Panc1 (cell line): Measurements from ENCODE around the gene ITPR3. TPM values are rescaled to one million over a fixed set of nuclear protein-coding genes. Genes with fewer than 3 reads are reported as not detected.

Experiments used
- ATAC-seq: fragments of 200-7000 bp; cut with Tn5 transposase; 2 replicates; pipeline ENCODE4 v1.9.1; 2020; ENCODE audit warnings: mild to moderate bottlenecking, moderate library complexity
- BruUV-seq: library from RNA; stranded (reverse); fragments of 400-500 nt; replicated peaks from 2 replicates; lab custom pipeline; 2021; lab: Mats Ljungman, UMichigan
- CTCF ChIA-PET: fragments of 300-600 bp; sonication (Branson Sonifier 250); formaldehyde crosslinking; loops from one replicate; lab custom pipeline; 2022; ENCODE audit warnings: antibody characterized with exemption; lab: Charles Lee
- POLR2A ChIA-PET: fragments of 300-600 bp; sonication (Branson Sonifier 250); formaldehyde crosslinking; loops from one replicate; lab custom pipeline; 2022; ENCODE audit warnings: antibody characterized with exemption; lab: Charles Lee
- DNase-seq: peaks from one replicate; pipeline ENCODE4 v3.0.0-alpha.2; 2010; ENCODE audit warnings: low read depth, low spot score
- H3K27ac ChIP-seq: 2 replicates; pipeline ENCODE4 v1.5.1; 2011; ENCODE audit warnings: mild to moderate bottlenecking, low read length, inconsistent platforms
- H3K27me3 ChIP-seq: fragments of 200-500 bp; sonication (Bioruptor generic); 2 replicates; pipeline ENCODE4 v1.6.0; 2014; ENCODE audit warnings: low read length, inconsistent platforms; ENCODE audit not compliant: control insufficient read depth, insufficient read depth
- H3K36me3 ChIP-seq: fragments of 200-500 bp; sonication (Bioruptor generic); 2 replicates; pipeline ENCODE4 v1.5.1; 2014; ENCODE audit warnings: inconsistent platforms, mild to moderate bottlenecking, low read length, moderate library complexity; ENCODE audit not compliant: control insufficient read depth, insufficient read depth
- H3K4me1 ChIP-seq: 2 replicates; pipeline ENCODE4 v1.5.1; 2011; ENCODE audit warnings: inconsistent platforms, mild to moderate bottlenecking, low read length, moderate library complexity; ENCODE audit not compliant: control insufficient read depth, insufficient read depth
- H3K4me3 ChIP-seq, 2 experiments: 2 replicates each; pipeline ENCODE4 v1.5.1; 2011 to 2012; ENCODE audit warnings: low read depth in 2 of 2, low read length in 2 of 2, mild to moderate bottlenecking in 2 of 2, inconsistent platforms in 1 of 2, moderate library complexity in 1 of 2
- H3K9me3 ChIP-seq: fragments of 200-500 bp; sonication (Bioruptor generic); 2 replicates; pipeline ENCODE4 v1.5.1; 2014; ENCODE audit warnings: low read depth, mild to moderate bottlenecking, inconsistent platforms, low read length, moderate library complexity; ENCODE audit not compliant: control insufficient read depth, insufficient read depth
- POLR2AphosphoS5 ChIP-seq: IDR thresholded peaks from 2 replicates; pipeline ENCODE4 v1.6.1; 2012; ENCODE audit warnings: mild to moderate bottlenecking, low read depth, low read length, moderate library complexity
- SIN3A ChIP-seq: IDR thresholded peaks from 2 replicates; pipeline ENCODE4 v1.6.1; 2012; ENCODE audit warnings: low read depth, mild to moderate bottlenecking, low read length, moderate library complexity, borderline replicate concordance; ENCODE audit not compliant: insufficient read depth
- TCF7L2 ChIP-seq: IDR thresholded peaks from 2 replicates; pipeline ENCODE4 v1.6.1; 2011; ENCODE audit warnings: mild to moderate bottlenecking, low read depth, low read length, inconsistent platforms
- in situ Hi-C: cut with HindIII; loops from 2 replicates; pipeline ENCODE4 v1.10.0; 2016; ENCODE audit warnings: low sequenced_read_pairs, low pct_unique_long_range_greater_than_20kb
- intact Hi-C: fragments of 100-400 bp; cut with micrococcal nuclease; formaldehyde crosslinking; loops from one replicate; pipeline ENCODE4 v1.10.0; 2022; ENCODE audit not compliant: unreplicated experiment
- total RNA-seq: library from RNA; stranded (reverse); gene quantifications from one replicate; pipeline ENCODE4 v1.2.1, GENCODE V29; 2021; ENCODE audit not compliant: unreplicated experiment
- TF ChIP-seq, protein P1 (sequence below): fragments of 450-650 bp; IDR thresholded peaks from 2 replicates; pipeline ENCODE4 v1.5.1; 2017; ENCODE audit warnings: mild to moderate bottlenecking
- TF ChIP-seq, protein P2 (sequence below), 2 experiments: IDR thresholded peaks; 2 replicates each; pipeline ENCODE4 v1.6.1; 2011 to 2012; ENCODE audit warnings: low read depth in 2 of 2, control low read depth in 1 of 2, low read length in 1 of 2, mild to moderate bottlenecking in 1 of 2, moderate library complexity in 1 of 2; ENCODE audit not compliant: insufficient read depth in 1 of 2

Gene ITPR3
- total RNA-seq, 1 experiment from 2014 or later, result 65.8 TPM

GRCh38 chr6:33642897-33643296 lies 21.8 kb downstream of the ITPR3 start:
- no peaks in the 10 kb centered on the region for H3K27me3 ChIP-seq
- TF ChIP-seq, protein P1, sequence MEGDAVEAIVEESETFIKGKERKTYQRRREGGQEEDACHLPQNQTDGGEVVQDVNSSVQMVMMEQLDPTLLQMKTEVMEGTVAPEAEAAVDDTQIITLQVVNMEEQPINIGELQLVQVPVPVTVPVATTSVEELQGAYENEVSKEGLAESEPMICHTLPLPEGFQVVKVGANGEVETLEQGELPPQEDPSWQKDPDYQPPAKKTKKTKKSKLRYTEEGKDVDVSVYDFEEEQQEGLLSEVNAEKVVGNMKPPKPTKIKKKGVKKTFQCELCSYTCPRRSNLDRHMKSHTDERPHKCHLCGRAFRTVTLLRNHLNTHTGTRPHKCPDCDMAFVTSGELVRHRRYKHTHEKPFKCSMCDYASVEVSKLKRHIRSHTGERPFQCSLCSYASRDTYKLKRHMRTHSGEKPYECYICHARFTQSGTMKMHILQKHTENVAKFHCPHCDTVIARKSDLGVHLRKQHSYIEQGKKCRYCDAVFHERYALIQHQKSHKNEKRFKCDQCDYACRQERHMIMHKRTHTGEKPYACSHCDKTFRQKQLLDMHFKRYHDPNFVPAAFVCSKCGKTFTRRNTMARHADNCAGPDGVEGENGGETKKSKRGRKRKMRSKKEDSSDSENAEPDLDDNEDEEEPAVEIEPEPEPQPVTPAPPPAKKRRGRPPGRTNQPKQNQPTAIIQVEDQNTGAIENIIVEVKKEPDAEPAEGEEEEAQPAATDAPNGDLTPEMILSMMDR, result no peak
- no peak for TF ChIP-seq POLR2AphosphoS5
- no peak for TF ChIP-seq TCF7L2
- TF ChIP-seq SIN3A, result no peak
- TF ChIP-seq, protein P2, sequence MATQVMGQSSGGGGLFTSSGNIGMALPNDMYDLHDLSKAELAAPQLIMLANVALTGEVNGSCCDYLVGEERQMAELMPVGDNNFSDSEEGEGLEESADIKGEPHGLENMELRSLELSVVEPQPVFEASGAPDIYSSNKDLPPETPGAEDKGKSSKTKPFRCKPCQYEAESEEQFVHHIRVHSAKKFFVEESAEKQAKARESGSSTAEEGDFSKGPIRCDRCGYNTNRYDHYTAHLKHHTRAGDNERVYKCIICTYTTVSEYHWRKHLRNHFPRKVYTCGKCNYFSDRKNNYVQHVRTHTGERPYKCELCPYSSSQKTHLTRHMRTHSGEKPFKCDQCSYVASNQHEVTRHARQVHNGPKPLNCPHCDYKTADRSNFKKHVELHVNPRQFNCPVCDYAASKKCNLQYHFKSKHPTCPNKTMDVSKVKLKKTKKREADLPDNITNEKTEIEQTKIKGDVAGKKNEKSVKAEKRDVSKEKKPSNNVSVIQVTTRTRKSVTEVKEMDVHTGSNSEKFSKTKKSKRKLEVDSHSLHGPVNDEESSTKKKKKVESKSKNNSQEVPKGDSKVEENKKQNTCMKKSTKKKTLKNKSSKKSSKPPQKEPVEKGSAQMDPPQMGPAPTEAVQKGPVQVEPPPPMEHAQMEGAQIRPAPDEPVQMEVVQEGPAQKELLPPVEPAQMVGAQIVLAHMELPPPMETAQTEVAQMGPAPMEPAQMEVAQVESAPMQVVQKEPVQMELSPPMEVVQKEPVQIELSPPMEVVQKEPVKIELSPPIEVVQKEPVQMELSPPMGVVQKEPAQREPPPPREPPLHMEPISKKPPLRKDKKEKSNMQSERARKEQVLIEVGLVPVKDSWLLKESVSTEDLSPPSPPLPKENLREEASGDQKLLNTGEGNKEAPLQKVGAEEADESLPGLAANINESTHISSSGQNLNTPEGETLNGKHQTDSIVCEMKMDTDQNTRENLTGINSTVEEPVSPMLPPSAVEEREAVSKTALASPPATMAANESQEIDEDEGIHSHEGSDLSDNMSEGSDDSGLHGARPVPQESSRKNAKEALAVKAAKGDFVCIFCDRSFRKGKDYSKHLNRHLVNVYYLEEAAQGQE (IDR thresholded peaks at IDR 0.05; ENCODE audit: insufficient read depth in 1 of 2, low read depth in 2 of 2, low read length in 1 of 2), result no peak
- ChIA-PET POLR2A (interaction anchor here (0.8 kb wide), 1 partner anchor 22 kb away, joined by 4 read pairs; the partner anchor contains the start of gene ITPR3), CTCF (no interaction called here)
- intact Hi-C loops (no loop called here), in situ Hi-C loops (no loop called here)
- H3K36me3 ChIP-seq, result no peaks in the 10 kb centered on the region
- no peaks in the 10 kb centered on the region for H3K4me1 ChIP-seq
- peak; percentile 11; the same call in 1 of the 2 replicates for ATAC-seq
- no peak overlapping the region for H3K4me3 ChIP-seq
- H3K9me3 ChIP-seq, result no peaks in the 10 kb centered on the region
- no peak for DNase-seq
- no TSS peak for BruUV-seq
- no peak overlapping the region for H3K27ac ChIP-seq

DNA sequence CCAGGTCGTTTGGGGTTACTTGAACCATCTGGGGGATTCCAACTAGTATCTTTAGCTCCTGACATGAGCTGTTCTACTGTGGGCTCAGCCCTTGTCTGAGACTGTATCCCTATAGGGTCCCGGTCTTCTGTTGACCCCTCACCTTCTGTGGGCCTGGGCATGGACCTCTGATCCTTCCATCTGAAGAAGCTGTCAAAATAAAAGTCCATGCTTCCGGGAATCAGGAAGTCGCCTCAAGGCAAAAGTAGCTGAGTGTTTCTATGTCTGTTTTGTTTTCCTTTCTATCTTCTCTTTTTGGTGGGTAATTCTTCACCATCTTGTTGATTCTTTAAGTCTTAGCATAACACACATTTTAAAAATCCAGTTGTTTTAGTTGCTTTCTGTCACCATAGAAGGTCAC lies 30.3 kb downstream of the ITPR3 start:
- CTCF ChIA-PET, result no interaction called here

More for the DNA sequence above, 30.3 kb downstream of the ITPR3 start:
- H3K4me3 ChIP-seq, result no peak overlapping the region
- ATAC-seq (no peak), DNase-seq (no peak)
- H3K27ac ChIP-seq, result no peak overlapping the region
- no peak for TF ChIP-seq POLR2AphosphoS5
- TF ChIP-seq, protein P2 (IDR thresholded peaks at IDR 0.05; ENCODE audit: insufficient read depth in 1 of 2, low read depth in 2 of 2, low read length in 1 of 2), result no peak
- TF ChIP-seq TCF7L2, result no peak
- TF ChIP-seq, protein P1, result no peak
- no peak for TF ChIP-seq SIN3A
- in situ Hi-C loops (no loop called here), intact Hi-C loops (no loop called here)
- POLR2A ChIA-PET, result interaction anchor here (0.6 kb wide), 1 partner anchor 355 kb away, joined by 7 read pairs; no protein-coding TSS in a partner anchor
- no peaks in the 10 kb centered on the region for H3K9me3 ChIP-seq
- no peaks in the 10 kb centered on the region for H3K27me3 ChIP-seq
- no peaks in the 10 kb centered on the region for H3K36me3 ChIP-seq
- no peaks in the 10 kb centered on the region for H3K4me1 ChIP-seq
- no TSS peak for BruUV-seq
